ENCODE data around the gene PLPPR5. TPM values are rescaled to one million over a fixed set of nuclear protein-coding genes. Genes with fewer than 3 reads are reported as not detected.

Gene PLPPR5
- polyA plus RNA-seq, 1 donor (not counting 4 experiments of a cell fraction or from before 2014, with no cell fraction given): 0.93 TPM

DNA sequence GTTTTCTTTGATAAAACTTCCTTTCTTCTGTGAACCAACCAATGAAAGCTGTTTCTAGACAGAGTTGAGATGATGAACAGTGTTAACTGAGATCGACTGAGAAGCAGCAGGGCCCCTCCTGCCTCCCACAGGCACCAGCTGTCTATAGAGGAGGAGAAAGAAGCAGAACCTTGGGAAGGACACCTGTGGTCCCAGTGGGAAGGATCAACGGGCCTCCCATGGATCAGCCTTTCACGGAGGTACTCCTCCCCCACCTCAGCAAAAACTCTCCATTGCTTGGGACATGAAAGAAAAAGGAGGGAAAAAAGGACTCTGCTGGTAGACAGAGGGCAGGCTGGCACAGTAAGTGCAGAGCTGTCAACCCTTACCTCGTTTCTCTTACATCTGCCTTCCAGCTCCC lies 40.5 kb downstream of the PLPPR5 start:
- Histone ChIP-seq H3K36me3 (ENCODE audit: control insufficient read depth in 2 of 2, extremely low read depth in 1 of 2, insufficient read depth in 2 of 2, low read length in 2 of 2) (no peaks in the 10 kb centered on the region), H3K27ac (ENCODE audit: control insufficient read depth, insufficient read depth, low read length) (no peak overlapping the region), H3K4me2 (ENCODE audit: control insufficient read depth, extremely low read depth, insufficient read depth, low read depth, low read length) (no peak overlapping the region), H3K79me2 (ENCODE audit: control insufficient read depth, insufficient read depth, low read length) (no peaks in the 10 kb centered on the region), H3K27me3 (ENCODE audit: control insufficient read depth, extremely low read depth, insufficient read depth, low read length) (no peaks in the 10 kb centered on the region), H2AFZ (ENCODE audit: control insufficient read depth, low read length) (no peak overlapping the region), H3K4me1 (ENCODE audit: control insufficient read depth, extremely low read depth, insufficient read depth, low read length) (no peaks in the 10 kb centered on the region), H4K20me1 (ENCODE audit: control insufficient read depth, extremely low read depth, insufficient read depth, low read length) (no peaks in the 10 kb centered on the region), H3K9ac (ENCODE audit: control insufficient read depth, extremely low read depth, insufficient read depth, low read length) (no peak overlapping the region), H3K9me3 (ENCODE audit: control insufficient read depth, low read depth, low read length) (no peaks in the 10 kb centered on the region), H3K9me1 (ENCODE audit: control insufficient read depth, extremely low read depth, insufficient read depth, low read length) (no peaks in the 10 kb centered on the region), H3K4me3 (ENCODE audit: control insufficient read depth in 2 of 3, extremely low read depth in 1 of 3, insufficient read depth in 2 of 3, low read depth in 1 of 3, low read length in 3 of 3) (no peak overlapping the region)
- DNase-seq (ENCODE audit: low read depth, low spot score): no peak
- no peak for FAIRE-seq
- dilution Hi-C loops (cut with MboI; ENCODE audit: extremely low pct_ligation_motif_present, low sequenced_read_pairs): no loop called here
- TF ChIP-seq CTCF (optimal IDR thresholded peaks at IDR 0.05 in 1 of 3, IDR thresholded peaks at IDR 0.05 in 1 of 3, conservative IDR thresholded peaks at IDR 0.05 in 1 of 3; ENCODE audit: extremely low read depth in 1 of 3, insufficient read depth in 2 of 3, low read length in 3 of 3): no peak
- TF ChIP-seq EZH2 (IDR thresholded peaks at IDR 0.05; ENCODE audit: low read length): no peak

- dilution Hi-C loops (cut with MboI; ENCODE audit: extremely low pct_ligation_motif_present, low sequenced_read_pairs): no loop called here
- Histone ChIP-seq H3K4me1 (ENCODE audit: control insufficient read depth, extremely low read depth, insufficient read depth, low read length) (no peaks in the 10 kb centered on the region), H3K9ac (ENCODE audit: control insufficient read depth, extremely low read depth, insufficient read depth, low read length) (no peak overlapping the region), H3K9me3 (ENCODE audit: control insufficient read depth, low read depth, low read length) (no peaks in the 10 kb centered on the region), H4K20me1 (ENCODE audit: control insufficient read depth, extremely low read depth, insufficient read depth, low read length) (no peaks in the 10 kb centered on the region), H3K36me3 (ENCODE audit: control insufficient read depth in 2 of 2, extremely low read depth in 1 of 2, insufficient read depth in 2 of 2, low read length in 2 of 2) (no peaks in the 10 kb centered on the region), H3K27me3 (ENCODE audit: control insufficient read depth, extremely low read depth, insufficient read depth, low read length) (no peaks in the 10 kb centered on the region), H3K9me1 (ENCODE audit: control insufficient read depth, extremely low read depth, insufficient read depth, low read length) (no peaks in the 10 kb centered on the region), H3K79me2 (ENCODE audit: control insufficient read depth, insufficient read depth, low read length) (no peaks in the 10 kb centered on the region), H2AFZ (ENCODE audit: control insufficient read depth, low read length) (no peak overlapping the region), H3K27ac (ENCODE audit: control insufficient read depth, insufficient read depth, low read length) (no peak overlapping the region), H3K4me3 (ENCODE audit: control insufficient read depth in 2 of 3, extremely low read depth in 1 of 3, insufficient read depth in 2 of 3, low read depth in 1 of 3, low read length in 3 of 3) (no peak overlapping the region), H3K4me2 (ENCODE audit: control insufficient read depth, extremely low read depth, insufficient read depth, low read depth, low read length) (no peak overlapping the region)
- no peak for TF ChIP-seq EZH2 (IDR thresholded peaks at IDR 0.05; ENCODE audit: low read length)
- no peak for TF ChIP-seq CTCF (optimal IDR thresholded peaks at IDR 0.05 in 1 of 3, IDR thresholded peaks at IDR 0.05 in 1 of 3, conservative IDR thresholded peaks at IDR 0.05 in 1 of 3; ENCODE audit: extremely low read depth in 1 of 3, insufficient read depth in 2 of 3, low read length in 3 of 3)
- FAIRE-seq (no peak), DNase-seq (ENCODE audit: low read depth, low spot score) (no peak)
Observed at GRCh38 chr1:98963064-98963758, 41.5 kb downstream of the PLPPR5 start.
